Activated naive CD8-positive, alpha-beta T cell treated with anti-CD3 and anti-CD28 coated beads, Interleukin-2, amount 50 U/mL, for 24 hours (primary cell): Measurements from ENCODE around the gene BIN1.

Experiments used
- ATAC-seq: fragments of 150-1000 bp; cut with Tn5 transposase; one replicate; pipeline ENCODE4 v1.10.0; 2021
- DNase-seq: peaks from one replicate; pipeline ENCODE4 v3.0.0; 2021
- H3K27ac Mint-ChIP-seq: one replicate; pipeline ENCODE4 v1.8.0; 2021; ENCODE audit warnings: mild to moderate bottlenecking, mixed read lengths
- H3K27me3 Mint-ChIP-seq: one replicate; pipeline ENCODE4 v1.8.0; 2021; ENCODE audit warnings: mixed read lengths
- H3K36me3 Mint-ChIP-seq: one replicate; pipeline ENCODE4 v1.8.0; 2021; ENCODE audit warnings: low read depth, mixed read lengths
- H3K4me1 Mint-ChIP-seq: one replicate; pipeline ENCODE4 v1.8.0; 2021; ENCODE audit warnings: mixed read lengths
- H3K4me3 Mint-ChIP-seq: one replicate; pipeline ENCODE4 v1.8.0; 2021; ENCODE audit warnings: mild to moderate bottlenecking, moderate library complexity, mixed read lengths
- H3K9me3 Mint-ChIP-seq: one replicate; pipeline ENCODE4 v1.8.0; 2021; ENCODE audit warnings: mixed read lengths

BIN1 gene, protein sequence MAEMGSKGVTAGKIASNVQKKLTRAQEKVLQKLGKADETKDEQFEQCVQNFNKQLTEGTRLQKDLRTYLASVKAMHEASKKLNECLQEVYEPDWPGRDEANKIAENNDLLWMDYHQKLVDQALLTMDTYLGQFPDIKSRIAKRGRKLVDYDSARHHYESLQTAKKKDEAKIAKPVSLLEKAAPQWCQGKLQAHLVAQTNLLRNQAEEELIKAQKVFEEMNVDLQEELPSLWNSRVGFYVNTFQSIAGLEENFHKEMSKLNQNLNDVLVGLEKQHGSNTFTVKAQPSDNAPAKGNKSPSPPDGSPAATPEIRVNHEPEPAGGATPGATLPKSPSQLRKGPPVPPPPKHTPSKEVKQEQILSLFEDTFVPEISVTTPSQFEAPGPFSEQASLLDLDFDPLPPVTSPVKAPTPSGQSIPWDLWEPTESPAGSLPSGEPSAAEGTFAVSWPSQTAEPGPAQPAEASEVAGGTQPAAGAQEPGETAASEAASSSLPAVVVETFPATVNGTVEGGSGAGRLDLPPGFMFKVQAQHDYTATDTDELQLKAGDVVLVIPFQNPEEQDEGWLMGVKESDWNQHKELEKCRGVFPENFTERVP

DNA sequence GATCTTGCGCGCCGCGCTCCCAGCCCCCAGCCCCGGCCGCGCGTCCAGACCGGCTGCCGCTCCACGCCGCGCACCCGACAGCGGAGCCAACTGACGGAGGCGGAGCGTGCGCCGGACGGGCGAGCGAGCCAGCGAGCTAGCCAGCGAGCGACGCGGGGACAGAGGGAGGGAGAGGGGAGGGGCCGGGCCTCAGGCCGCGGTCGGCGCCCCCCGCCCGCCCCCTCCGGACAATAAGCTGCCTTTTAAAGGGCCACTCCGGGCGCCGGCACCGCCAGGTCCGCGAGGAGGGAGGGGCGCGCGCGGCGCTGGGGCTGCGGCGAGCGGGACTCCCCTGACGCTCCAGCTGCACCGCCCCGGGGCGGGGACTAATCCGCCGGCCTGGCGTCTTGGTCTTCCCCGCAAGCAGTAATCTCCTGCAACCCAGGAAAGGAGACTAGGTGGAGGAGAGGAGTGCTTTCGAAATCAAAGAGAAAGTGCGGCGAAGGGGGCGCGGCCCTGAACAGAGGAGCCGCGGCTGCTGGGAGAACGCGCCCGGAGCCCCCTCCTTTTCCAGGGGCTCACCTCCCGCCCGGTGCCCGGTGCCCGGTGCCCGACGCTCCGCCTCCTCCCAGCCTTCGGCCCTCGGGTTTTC is at the start of gene BIN1:
BIN1 (minus strand) TSS at position 164 of the 631 bp plus-strand sequence. CDS start 211 bp downstream, outside the sequence.
- Mint-ChIP-seq H3K9me3 (no peaks in the 10 kb centered on the region), H3K27ac (no peak within 1 kb of the TSS), H3K36me3 (no peaks in the 10 kb centered on the region)

GRCh38 chr2:127155947-127156346 is 49.0 kb upstream of the BIN1 start:
- Mint-ChIP-seq H3K27me3 (no peaks in the 10 kb centered on the region), H3K4me3 (no peak overlapping the region), H3K36me3 (no peaks in the 10 kb centered on the region), H3K27ac (no peak overlapping the region), H3K9me3 (no peaks in the 10 kb centered on the region), H3K4me1 (peaks cover 7% of the 10 kb centered on the region)
- DNase-seq (no peak), ATAC-seq (no peak)

More for the DNA sequence above, at the start of gene BIN1:
- Mint-ChIP-seq H3K27me3 (peaks cover 12% of the 10 kb centered on the region), H3K4me3 (peak within 1 kb of the TSS; percentile 78), H3K4me1 (peaks cover 9% of the 10 kb centered on the region)
- ATAC-seq (peak; percentile 89), DNase-seq (peak; percentile 77)

DNA sequence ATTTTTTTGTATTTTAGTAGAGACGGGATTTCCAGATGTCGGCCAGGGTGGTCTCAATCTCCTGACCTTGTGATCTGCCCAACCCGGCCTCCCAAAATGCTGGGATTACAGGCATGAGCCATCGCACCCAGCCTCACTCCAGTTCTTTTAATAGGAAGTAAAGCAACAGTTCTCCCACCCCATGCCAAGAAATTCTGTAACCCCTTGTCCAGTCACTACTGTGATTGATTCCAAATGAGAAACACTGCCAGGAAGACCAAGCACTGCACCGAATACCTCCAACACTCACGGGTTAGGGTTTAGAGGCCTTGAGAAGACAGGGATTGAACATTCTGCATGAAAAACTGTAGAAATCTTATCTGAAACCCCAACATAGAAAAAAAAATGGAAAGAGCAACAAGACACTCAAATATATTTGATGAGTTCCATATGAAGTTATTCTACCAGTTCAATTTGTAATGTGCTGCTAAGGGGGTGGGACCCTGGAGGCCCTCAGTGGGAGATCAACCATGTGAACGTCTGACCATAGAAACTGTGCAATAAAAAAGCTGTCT is 48.2 kb upstream of the BIN1 start:
- H3K4me1 Mint-ChIP-seq: peaks cover 7% of the 10 kb centered on the region
- no peaks in the 10 kb centered on the region for H3K27me3 Mint-ChIP-seq
- no peak overlapping the region for H3K27ac Mint-ChIP-seq

DNA sequence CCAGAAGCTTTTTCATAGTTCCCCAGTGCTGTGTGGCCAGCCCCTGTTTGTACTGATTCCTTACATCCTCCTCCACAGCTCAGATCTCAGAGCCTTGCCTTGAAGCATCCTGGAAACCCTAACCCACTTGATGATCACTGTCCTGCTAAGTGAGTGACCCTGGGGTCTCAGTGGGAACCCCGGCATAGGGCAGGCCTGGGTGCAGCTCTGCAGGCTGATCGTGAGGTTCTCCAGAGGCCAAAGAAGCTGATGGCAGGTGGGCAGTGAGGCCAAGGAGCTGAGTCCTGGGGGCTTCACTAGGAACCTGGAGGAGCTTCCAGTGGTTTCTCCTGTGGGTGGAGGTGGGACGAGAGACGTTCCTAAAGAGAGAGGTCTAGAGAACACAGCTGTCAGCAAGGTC is 47.4 kb upstream of the BIN1 start:
- no peak overlapping the region for H3K27ac Mint-ChIP-seq
- peaks cover 6% of the 10 kb centered on the region for H3K4me1 Mint-ChIP-seq
- no peaks in the 10 kb centered on the region for H3K36me3 Mint-ChIP-seq
- no peak overlapping the region for H3K4me3 Mint-ChIP-seq
- no peak for ATAC-seq
- no peaks in the 10 kb centered on the region for H3K9me3 Mint-ChIP-seq
- H3K27me3 Mint-ChIP-seq: no peaks in the 10 kb centered on the region
- no peak for DNase-seq

More for the DNA sequence above, 48.2 kb upstream of the BIN1 start:
- DNase-seq (no peak), ATAC-seq (no peak)
- Mint-ChIP-seq H3K4me3 (no peak overlapping the region), H3K9me3 (no peaks in the 10 kb centered on the region), H3K36me3 (no peaks in the 10 kb centered on the region)

GRCh38 chr2:127153691-127154158 is 46.8 kb upstream of the BIN1 start:
- Mint-ChIP-seq H3K27me3 (no peaks in the 10 kb centered on the region), H3K4me3 (no peak overlapping the region), H3K4me1 (no peaks in the 10 kb centered on the region), H3K27ac (no peak overlapping the region), H3K9me3 (no peaks in the 10 kb centered on the region), H3K36me3 (no peaks in the 10 kb centered on the region)
- DNase-seq (no peak), ATAC-seq (peak; percentile 23)

DNA sequence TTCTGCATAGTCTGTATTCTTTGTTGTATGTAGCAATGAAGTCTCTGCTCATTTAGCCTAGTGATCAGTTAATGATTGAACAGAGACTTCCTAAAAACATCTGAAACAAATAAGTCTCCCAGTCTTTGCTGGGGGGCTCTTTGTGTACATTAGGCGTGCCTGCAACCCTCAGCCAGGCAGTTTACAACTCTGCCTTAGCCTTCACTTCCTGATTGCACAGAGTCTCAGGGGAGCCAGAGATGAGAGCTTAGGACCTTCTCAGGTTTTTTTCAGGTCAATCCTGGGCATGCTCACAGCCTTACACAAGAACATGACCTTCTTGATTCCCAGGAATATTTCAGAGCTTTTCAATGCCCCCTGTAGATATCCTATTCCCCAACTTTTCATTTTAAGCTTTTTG is 44.0 kb upstream of the BIN1 start:
- DNase-seq: no peak
- Mint-ChIP-seq H3K27ac (no peak overlapping the region), H3K36me3 (no peaks in the 10 kb centered on the region), H3K4me1 (no peaks in the 10 kb centered on the region), H3K9me3 (no peaks in the 10 kb centered on the region), H3K27me3 (no peaks in the 10 kb centered on the region), H3K4me3 (no peak overlapping the region)
- ATAC-seq: no peak

GRCh38 chr2:127149384-127149783 is 42.4 kb upstream of the BIN1 start:
- Mint-ChIP-seq H3K9me3 (no peaks in the 10 kb centered on the region), H3K4me1 (peaks cover 4% of the 10 kb centered on the region), H3K27ac (no peak overlapping the region), H3K27me3 (no peaks in the 10 kb centered on the region), H3K36me3 (no peaks in the 10 kb centered on the region), H3K4me3 (no peak overlapping the region)
- DNase-seq: no peak
- no peak for ATAC-seq

DNA sequence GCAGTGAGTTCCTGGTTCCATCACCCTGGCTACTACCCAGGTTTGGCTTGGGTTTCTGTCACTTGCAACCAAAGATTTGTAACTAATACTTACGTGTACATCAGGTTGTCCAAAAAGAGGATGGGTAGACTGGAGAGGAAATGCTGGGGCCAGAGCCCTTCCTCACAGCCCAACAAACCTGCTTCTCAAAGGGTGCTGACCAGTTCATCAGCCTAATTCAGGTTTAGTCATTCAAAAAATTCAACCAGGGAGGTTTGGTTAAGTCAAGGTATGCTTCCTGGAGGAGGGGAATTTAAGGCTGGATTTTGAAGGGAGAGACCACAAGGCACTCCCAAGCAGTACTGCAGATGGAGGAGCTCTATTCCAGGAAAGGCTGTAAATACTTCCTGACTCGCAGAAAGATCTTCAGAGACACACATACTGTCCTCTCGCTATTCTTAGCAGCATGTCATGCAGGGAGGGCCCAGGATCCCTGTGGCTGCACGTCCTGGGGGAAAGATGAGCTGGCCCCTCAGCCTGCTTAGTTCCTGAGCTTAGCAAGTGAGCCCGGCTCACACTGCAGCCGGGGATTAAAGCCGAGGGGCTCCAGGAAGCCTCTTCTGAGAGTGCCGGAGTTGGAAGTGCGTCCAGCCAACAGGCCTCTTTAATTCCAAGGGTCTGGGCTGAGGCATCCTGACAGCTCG is 40.0 kb upstream of the BIN1 start:
- H3K36me3 Mint-ChIP-seq: no peaks in the 10 kb centered on the region
- ATAC-seq (no peak), DNase-seq (no peak)
- no peak overlapping the region for H3K27ac Mint-ChIP-seq
- no peaks in the 10 kb centered on the region for H3K27me3 Mint-ChIP-seq
- H3K4me3 Mint-ChIP-seq: no peak overlapping the region
- no peaks in the 10 kb centered on the region for H3K9me3 Mint-ChIP-seq
- peaks cover 4% of the 10 kb centered on the region for H3K4me1 Mint-ChIP-seq

DNA sequence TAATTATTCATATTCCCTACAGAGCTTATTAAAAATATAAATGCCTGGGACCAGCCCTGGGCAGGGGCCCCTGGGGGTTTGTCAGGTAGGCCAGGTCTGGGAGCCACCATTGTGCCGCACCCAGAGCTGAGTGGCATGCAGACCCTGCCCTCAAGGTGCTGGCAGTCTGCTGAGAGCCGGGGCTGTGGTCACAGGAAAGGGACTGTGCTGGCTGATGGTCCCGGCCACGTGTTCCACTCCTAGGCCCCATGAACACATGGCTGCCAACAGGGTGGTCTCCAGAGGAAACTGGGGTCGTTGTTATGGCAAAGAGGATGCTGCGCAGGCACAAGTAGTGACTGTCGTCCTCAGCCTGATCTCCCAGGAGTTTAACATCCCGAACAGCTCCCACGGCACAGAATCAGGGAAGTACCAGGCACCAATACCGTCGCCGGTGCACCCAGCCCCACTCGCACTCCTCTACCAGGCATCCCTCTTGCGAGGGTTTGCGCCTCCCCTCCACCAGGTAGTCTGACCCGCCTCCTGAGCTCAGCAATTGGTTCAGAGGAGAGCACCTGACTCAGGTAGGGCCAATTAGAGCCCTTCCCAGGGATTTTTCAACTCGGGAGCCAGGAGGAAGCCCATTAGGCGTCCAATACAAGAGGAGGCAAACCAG is 39.2 kb upstream of the BIN1 start:
- no peak overlapping the region for H3K4me3 Mint-ChIP-seq
- ATAC-seq: no peak
- no peak for DNase-seq
- H3K27ac Mint-ChIP-seq: no peak overlapping the region
- H3K9me3 Mint-ChIP-seq: no peaks in the 10 kb centered on the region
- no peaks in the 10 kb centered on the region for H3K27me3 Mint-ChIP-seq
- no peaks in the 10 kb centered on the region for H3K36me3 Mint-ChIP-seq
- peaks cover 4% of the 10 kb centered on the region for H3K4me1 Mint-ChIP-seq

DNA sequence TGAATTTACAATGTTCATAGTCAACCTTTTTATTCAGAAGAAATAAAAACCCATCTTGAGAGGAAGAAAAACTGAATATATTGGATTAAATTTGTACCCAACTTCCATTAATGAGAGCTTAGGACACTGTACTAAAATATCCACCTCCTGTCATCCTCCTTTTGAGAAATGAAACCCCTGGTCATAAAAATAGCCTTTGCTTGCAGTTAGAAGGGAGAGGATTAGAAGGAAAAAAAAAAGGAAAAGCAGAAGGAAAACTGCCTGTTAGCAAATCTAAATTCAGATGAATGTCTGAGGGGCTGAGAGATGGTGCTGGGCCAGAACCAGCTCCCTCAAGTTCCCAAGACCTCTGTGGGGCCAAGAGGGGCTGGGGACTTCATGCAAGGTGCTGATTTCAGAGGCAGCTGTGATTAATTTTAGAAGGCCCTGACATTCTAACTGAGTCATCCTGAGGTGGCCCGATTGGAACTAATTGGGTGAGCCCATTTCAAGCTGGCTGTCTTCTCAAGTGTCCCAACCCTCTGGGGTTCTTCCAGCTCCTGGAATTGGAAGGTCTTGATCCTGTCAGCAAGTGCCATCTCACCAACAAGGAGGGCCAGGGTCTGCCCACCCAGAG is 38.4 kb upstream of the BIN1 start:
- Mint-ChIP-seq H3K27ac (no peak overlapping the region), H3K9me3 (no peaks in the 10 kb centered on the region), H3K36me3 (no peaks in the 10 kb centered on the region), H3K4me1 (peaks cover 4% of the 10 kb centered on the region), H3K4me3 (no peak overlapping the region), H3K27me3 (no peaks in the 10 kb centered on the region)
- no peak for DNase-seq
- ATAC-seq: no peak

DNA sequence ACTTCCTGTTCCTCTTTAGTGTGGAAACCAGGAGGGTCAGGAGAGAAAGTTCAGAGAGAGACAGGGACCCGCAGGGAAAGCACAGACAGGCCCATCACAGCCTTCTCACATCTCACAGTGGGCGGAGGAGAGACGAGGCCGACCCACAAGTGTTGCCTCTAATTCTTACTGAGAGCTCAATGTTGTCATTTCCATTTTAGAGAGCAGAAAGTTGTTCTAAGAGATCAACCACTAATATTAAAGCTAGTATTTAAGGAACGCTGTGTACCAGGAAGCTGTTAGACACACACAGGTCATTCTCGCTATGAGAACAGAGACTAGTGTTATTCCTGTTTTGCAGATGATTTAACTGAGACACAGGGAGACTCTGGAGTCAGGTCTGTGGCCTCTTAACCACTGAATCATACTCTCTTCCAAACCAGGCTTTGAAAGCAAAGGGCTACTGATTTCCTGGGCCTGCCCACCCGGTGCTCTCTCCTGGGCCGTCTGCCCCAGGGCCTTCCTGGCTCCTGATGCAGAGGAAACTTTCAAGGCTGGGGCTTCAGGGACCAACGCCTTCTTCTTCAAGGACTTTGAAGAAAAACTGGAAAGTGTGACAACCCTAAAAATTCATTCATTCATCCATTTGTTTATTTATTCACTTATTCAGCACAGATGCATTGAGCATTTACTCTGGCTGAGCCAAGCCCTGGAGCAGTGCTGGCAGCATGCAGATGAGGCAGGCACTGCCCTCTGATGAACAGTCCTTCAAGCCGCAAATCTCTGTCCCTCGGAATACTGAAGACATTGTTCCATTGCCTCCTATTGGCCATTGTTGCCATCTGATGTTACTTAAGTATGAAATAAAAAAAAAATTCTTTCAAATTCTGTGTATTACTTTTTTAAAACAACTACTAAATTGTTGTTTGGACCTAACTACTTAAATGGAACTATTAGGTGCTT is 37.2 kb upstream of the BIN1 start:
- DNase-seq: no peak
- no peaks in the 10 kb centered on the region for H3K36me3 Mint-ChIP-seq
- no peaks in the 10 kb centered on the region for H3K9me3 Mint-ChIP-seq
- H3K4me3 Mint-ChIP-seq: no peak overlapping the region
- H3K27me3 Mint-ChIP-seq: no peaks in the 10 kb centered on the region
- peaks cover 7% of the 10 kb centered on the region for H3K4me1 Mint-ChIP-seq
- ATAC-seq: no peak
- H3K27ac Mint-ChIP-seq: no peak overlapping the region

DNA sequence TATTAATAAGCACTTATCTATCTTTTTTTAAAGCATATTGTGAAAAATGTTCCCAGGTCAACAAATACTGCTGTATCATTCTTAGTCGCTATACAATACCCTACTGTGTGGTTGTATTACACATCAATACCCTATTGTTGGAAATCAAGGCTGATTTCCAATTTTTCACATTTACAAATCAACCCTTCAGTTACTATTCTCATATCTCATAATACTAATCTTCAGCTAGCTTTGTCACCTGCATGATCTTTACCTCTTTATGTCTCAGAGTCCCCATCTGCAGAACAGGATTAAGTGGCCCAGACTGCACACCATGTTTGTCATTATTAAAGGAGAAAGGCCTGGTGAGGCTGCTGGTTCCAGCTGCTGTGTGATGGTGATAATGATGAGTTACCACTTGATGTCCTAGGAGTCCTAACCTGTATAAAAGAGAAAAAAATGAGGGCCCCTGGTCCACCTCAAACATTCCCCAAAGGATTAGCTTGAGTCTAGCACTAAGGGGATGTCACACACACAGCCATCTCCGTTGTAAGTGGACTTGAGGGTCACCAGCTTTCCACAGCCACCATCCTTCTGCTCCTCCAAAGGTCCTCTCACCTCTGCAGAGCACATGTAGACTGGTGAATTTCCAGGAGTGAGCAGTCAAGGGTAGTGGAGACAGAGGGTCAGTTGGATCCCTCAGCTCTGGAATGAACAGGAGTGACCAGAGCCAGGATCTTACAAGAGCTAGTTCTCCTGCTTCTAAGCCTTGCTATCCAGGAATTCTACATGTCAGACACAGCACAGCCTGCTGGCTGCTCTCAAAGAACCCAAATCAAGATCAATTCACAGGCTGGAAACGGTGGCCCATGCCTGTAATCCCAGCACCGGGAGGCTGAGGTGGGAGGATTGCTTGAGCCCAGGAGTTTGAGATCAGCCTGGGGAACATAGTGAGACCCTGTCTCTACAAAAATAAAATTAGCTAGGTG is 36.0 kb upstream of the BIN1 start:
- no peaks in the 10 kb centered on the region for H3K9me3 Mint-ChIP-seq
- no peak for ATAC-seq
- no peak for DNase-seq
- no peak overlapping the region for H3K4me3 Mint-ChIP-seq
- H3K36me3 Mint-ChIP-seq: no peaks in the 10 kb centered on the region
- H3K4me1 Mint-ChIP-seq: peaks cover 7% of the 10 kb centered on the region
- no peak overlapping the region for H3K27ac Mint-ChIP-seq
- H3K27me3 Mint-ChIP-seq: no peaks in the 10 kb centered on the region
